IMR-90 (cell line): ENCODE measurements around the gene PPIL4. TPM values are rescaled to one million over a fixed set of nuclear protein-coding genes. Genes with fewer than 3 reads are reported as not detected.
A peak's percentile ranks its signal among the peaks of the same experiment; 100 is the strongest.

ENCODE experiments used
- BHLHE40 ChIP-seq: fragments of 150-350 bp; IDR thresholded peaks from 2 replicates; pipeline ENCODE4 v1.6.1; 2016; ENCODE audit warnings: mild to moderate bottlenecking, low read depth, low read length
- MAFK ChIP-seq: IDR thresholded peaks from 2 replicates; pipeline ENCODE4 v1.6.1; 2012; ENCODE audit warnings: low read depth, low read length, improper control_type of control experiment
- RAD21 ChIP-seq: IDR thresholded peaks from 2 replicates; pipeline ENCODE4 v1.6.1; 2012; ENCODE audit warnings: low read length, improper control_type of control experiment
- RFX5 ChIP-seq: IDR thresholded peaks from 2 replicates; pipeline ENCODE4 v1.8.0; 2012; ENCODE audit warnings: low read depth, mild to moderate bottlenecking, low read length, moderate library complexity
- polyA plus RNA-seq, 3 experiments: library from polyadenylated mRNA; depleted of rRNA; stranded (reverse); fragments of >200 nt; gene quantifications; 2 replicates each; pipeline ENCODE4 v1.2.3, GENCODE V29; 2012; ENCODE audit warnings: low replicate concordance in 1 of 3
- total RNA-seq: library from RNA; depleted of rRNA; stranded (reverse); fragments of >200 nt; gene quantifications from 2 replicates; pipeline ENCODE4 v1.2.3, GENCODE V29; 2012
- TF ChIP-seq, protein P1 (sequence below): fragments of 150-350 bp; IDR thresholded peaks from 2 replicates; pipeline ENCODE4 v1.6.1; 2017; ENCODE audit warnings: mild to moderate bottlenecking, antibody characterized with exemption, low read length, low read depth
- TF ChIP-seq, protein P2 (sequence below): fragments of 150-350 bp; IDR thresholded peaks from 2 replicates; pipeline ENCODE4 v1.6.1; 2016; ENCODE audit warnings: low read depth, mild to moderate bottlenecking, low read length, moderate library complexity, borderline replicate concordance

Gene PPIL4
- total and polyA plus RNA-seq, 2 of the 4 experiments (the other 2 are of a cell fraction) = 10.6 to 13.3 TPM

DNA sequence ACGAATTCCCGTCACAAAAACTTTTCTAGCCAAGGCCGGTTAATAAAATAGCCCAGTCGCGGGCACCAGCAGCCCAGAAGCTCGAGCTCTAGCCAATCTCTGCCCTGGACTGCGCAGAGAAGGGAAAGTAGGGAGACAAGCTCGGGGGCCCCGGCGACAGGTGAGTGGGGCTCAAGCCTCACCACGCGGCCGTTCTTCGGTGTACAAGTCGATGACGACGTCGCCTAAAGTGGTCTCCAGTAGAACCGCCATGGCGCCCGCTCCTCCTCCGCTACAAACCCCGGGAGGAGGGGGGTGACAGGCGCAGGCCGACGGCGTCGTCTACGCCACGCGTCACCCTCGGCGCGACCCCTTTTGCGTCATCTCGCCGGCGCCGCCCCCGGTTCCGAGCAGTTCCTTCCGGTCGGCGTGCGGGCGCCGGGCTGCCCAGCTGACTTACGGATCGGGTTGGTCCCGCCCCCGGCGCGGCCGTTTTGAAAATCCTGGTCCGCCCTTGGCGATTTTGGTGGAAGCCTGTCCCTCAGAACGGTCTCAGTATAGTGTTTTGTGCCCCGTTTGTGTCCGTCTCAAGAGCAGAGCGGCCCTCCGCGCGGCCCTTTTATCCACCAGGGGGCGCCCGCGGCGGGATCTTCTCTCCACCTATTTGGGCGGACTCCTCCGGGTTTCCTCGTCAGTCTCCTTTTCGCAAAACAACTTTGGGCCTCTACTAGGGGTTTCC is at the start of gene PPIL4 (continued):
- TF ChIP-seq, protein P1, sequence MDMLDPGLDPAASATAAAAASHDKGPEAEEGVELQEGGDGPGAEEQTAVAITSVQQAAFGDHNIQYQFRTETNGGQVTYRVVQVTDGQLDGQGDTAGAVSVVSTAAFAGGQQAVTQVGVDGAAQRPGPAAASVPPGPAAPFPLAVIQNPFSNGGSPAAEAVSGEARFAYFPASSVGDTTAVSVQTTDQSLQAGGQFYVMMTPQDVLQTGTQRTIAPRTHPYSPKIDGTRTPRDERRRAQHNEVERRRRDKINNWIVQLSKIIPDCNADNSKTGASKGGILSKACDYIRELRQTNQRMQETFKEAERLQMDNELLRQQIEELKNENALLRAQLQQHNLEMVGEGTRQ = peak; percentile 80
- TF ChIP-seq, protein P2, sequence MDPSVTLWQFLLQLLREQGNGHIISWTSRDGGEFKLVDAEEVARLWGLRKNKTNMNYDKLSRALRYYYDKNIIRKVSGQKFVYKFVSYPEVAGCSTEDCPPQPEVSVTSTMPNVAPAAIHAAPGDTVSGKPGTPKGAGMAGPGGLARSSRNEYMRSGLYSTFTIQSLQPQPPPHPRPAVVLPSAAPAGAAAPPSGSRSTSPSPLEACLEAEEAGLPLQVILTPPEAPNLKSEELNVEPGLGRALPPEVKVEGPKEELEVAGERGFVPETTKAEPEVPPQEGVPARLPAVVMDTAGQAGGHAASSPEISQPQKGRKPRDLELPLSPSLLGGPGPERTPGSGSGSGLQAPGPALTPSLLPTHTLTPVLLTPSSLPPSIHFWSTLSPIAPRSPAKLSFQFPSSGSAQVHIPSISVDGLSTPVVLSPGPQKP = peak; percentile 86
- no peak for TF ChIP-seq MAFK
- peak; percentile 41 for TF ChIP-seq BHLHE40
- TF ChIP-seq RAD21 = peak; percentile 46
- TF ChIP-seq RFX5 = no peak
